Ovary (tissue), 3 donors: Measurements from ENCODE around the gene SLC16A3.

Source experiments
- EP300 ChIP-seq: sonication (generic); formaldehyde crosslinking; IDR thresholded peaks from one replicate; pipeline ENCODE4 v1.6.1; 2017; ENCODE audit warnings: antibody characterized with exemption
- POLR2A ChIP-seq: fragments of 450-650 bp; IDR thresholded peaks from one replicate; pipeline ENCODE4 v1.6.1; 2017; ENCODE audit warnings: antibody characterized with exemption, mild to moderate bottlenecking, moderate library complexity
- TF ChIP-seq, protein P1 (sequence below), 3 donors: fragments of 450-650 bp in 2 of 3; fragments of 200-600 bp in 1 of 3; IDR thresholded peaks; one replicate each; pipeline versions ENCODE4 v1.5.1 to v1.8.0; 2016 to 2022; ENCODE audit warnings: antibody characterized with exemption in 3 of 3, mild to moderate bottlenecking in 1 of 3
- donor health status: DM: no; HTN: no; CAD: no.

DNA sequence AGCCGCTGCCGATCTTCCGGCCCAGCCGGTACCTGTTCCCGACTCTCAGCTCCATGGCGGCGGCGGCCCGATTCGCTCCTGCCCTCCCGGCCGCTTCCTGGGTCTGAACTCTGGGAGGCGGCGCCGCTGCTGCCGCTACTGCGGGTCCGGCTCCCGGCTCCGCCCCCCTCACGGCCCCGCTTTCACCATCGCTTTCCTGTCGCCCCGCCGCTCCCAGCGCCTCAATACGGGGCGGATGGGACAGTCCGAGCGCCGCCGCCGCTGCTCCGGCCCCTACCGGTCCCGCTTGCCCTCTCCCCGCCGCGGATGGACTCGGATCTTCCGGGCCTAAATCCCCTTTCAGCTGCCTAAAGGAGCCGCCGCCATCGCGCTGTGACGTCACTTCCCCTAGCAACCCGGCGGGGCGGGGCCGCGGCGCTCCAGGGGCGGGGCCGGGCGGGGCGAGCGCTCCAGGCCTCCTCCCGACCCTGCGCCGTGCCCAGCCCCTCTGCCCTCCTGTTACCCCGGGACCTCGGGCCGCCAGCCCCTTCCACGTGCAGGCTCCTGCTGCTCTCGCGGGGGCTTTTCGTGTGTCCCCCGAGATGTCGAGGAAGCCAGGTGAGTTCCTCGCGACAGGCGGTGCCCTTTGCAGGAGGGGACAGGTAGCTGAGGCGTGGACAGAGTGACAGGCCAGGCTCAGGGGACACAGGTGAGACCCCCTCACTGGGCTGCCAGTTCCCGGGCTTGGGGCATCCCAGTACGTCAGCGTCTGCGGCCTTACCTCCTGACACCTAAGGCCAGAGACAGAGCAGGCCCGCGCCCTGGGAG lies 44.7 kb downstream of the SLC16A3 start, which contains the start of gene CSNK1D:
- TF ChIP-seq, protein P1, sequence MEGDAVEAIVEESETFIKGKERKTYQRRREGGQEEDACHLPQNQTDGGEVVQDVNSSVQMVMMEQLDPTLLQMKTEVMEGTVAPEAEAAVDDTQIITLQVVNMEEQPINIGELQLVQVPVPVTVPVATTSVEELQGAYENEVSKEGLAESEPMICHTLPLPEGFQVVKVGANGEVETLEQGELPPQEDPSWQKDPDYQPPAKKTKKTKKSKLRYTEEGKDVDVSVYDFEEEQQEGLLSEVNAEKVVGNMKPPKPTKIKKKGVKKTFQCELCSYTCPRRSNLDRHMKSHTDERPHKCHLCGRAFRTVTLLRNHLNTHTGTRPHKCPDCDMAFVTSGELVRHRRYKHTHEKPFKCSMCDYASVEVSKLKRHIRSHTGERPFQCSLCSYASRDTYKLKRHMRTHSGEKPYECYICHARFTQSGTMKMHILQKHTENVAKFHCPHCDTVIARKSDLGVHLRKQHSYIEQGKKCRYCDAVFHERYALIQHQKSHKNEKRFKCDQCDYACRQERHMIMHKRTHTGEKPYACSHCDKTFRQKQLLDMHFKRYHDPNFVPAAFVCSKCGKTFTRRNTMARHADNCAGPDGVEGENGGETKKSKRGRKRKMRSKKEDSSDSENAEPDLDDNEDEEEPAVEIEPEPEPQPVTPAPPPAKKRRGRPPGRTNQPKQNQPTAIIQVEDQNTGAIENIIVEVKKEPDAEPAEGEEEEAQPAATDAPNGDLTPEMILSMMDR (IDR thresholded peaks at IDR 0.05), result no peak
- TF ChIP-seq POLR2A (peak; percentile 66), EP300 (peak; percentile 66)
